IPS DF 6.9 (cell line): Measurements from ENCODE around the gene GLIS2.

Experiments
- DNase-seq: peaks from one replicate; pipeline ENCODE4 v3.0.0-alpha.2; 2013; ENCODE audit warnings: low read depth, low spot score
- H3K27ac ChIP-seq: one replicate; pipeline ENCODE4 v1.5.1; 2013; ENCODE audit warnings: low read length, control low read depth
- H3K27me3 ChIP-seq: 2 replicates; pipeline ENCODE4 v1.6.1; 2013; ENCODE audit warnings: mild to moderate bottlenecking, low read length; ENCODE audit not compliant: control insufficient read depth, insufficient read depth
- H3K36me3 ChIP-seq: 2 replicates; pipeline ENCODE4 v1.6.1; 2013; ENCODE audit warnings: low read length; ENCODE audit not compliant: control insufficient read depth, insufficient read depth
- H3K4me1 ChIP-seq: 2 replicates; pipeline ENCODE4 v1.6.1; 2013; ENCODE audit warnings: low read length; ENCODE audit not compliant: control insufficient read depth, insufficient read depth
- H3K4me3 ChIP-seq: 2 replicates; pipeline ENCODE4 v1.5.1; 2013; ENCODE audit warnings: mild to moderate bottlenecking, low read length
- H3K9me3 ChIP-seq: 2 replicates; pipeline ENCODE4 v1.6.1; 2013; ENCODE audit warnings: low read length, inconsistent platforms; ENCODE audit not compliant: control insufficient read depth, insufficient read depth
- WGBS: extraction: QIAGEN DNeasy Blood & Tissue Kit; methylation state at CpG from one replicate; pipeline ENCODE4 v1.1.7; 2013; ENCODE audit warnings: mixed read lengths, missing lambda C conversion rate; ENCODE audit not compliant: insufficient read length, insufficient coverage; 5-methylcytosine and 5-hydroxymethylcytosine counted together

The GLIS2 gene

GRCh38 chr16:4320571-4321137, 4.8 kb downstream of the GLIS2 start:
- no CpG with 5 or more reads among the region's 16 CpGs for WGBS
- no peaks in the 10 kb centered on the region for H3K36me3 ChIP-seq
- peaks cover 21% of the 10 kb centered on the region for H3K4me1 ChIP-seq
- no peak overlapping the region for H3K27ac ChIP-seq
- no peaks in the 10 kb centered on the region for H3K9me3 ChIP-seq
- DNase-seq, result no peak
- no peak overlapping the region for H3K4me3 ChIP-seq
- H3K27me3 ChIP-seq, result no peaks in the 10 kb centered on the region

- peaks cover 21% of the 10 kb centered on the region for H3K4me1 ChIP-seq
- no peaks in the 10 kb centered on the region for H3K9me3 ChIP-seq
- no peaks in the 10 kb centered on the region for H3K27me3 ChIP-seq
- H3K27ac ChIP-seq, result no peak overlapping the region
- H3K4me3 ChIP-seq, result no peak overlapping the region
- no CpG with 5 or more reads among the region's 19 CpGs for WGBS
- H3K36me3 ChIP-seq, result no peaks in the 10 kb centered on the region
- no peak for DNase-seq
Measured at GRCh38 chr16:4321286-4322120, 5.6 kb downstream of the GLIS2 start.

DNA sequence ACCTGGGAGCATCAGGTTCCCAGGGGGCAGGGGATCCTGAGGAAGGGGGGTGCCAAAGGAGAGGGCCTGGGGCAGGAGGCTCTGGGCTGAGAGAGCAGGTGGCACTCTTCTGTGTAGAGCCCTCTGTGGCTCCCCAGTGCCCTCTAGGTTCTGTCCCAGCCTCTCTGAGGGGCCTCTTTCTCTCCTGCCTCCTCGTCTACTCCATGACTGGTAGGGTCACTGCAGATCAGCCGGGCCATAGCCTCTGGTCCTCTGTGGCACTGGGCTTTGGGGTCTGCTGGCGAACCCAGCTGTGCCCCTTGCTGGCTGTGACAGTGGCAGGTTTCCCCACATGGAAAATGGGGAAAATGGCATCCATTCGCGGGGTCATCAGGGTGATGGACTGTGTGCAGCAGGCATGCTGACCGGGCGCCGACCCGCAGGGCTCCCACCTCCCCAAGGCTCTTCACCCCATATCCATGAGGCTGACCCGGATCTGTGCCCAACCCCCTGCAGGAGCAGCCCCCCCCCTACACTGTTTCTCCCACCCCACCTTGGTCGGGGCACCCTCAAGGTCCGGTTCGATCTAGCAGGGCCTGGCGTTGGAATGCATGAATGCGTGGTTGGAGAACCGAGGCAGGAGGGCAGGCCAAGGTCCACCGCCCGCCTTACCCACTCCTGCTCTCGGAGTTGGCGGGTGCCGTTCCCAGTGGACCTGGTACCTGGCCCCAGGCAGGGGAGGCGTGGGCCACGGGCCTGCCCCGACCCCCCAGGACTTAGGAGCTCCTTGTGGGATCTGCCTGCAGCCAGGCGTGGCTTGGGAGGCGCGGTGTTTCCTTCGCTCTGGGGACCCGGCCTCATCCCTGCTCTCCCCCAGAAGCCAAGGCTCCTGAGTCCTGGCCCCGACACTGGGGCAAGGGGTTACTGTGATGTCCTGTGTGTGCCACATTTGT, 6.5 kb downstream of the GLIS2 start:
- Histone ChIP-seq H3K27ac (no peak overlapping the region), H3K36me3 (no peaks in the 10 kb centered on the region), H3K4me1 (peaks cover 15% of the 10 kb centered on the region), H3K4me3 (no peak overlapping the region), H3K9me3 (no peaks in the 10 kb centered on the region), H3K27me3 (no peaks in the 10 kb centered on the region)
- no CpG with 5 or more reads among the region's 30 CpGs for WGBS
- no peak for DNase-seq

GRCh38 chr16:4323071-4323844, 7.4 kb downstream of the GLIS2 start:
- H3K36me3 ChIP-seq, result no peaks in the 10 kb centered on the region
- no CpG with 5 or more reads among the region's 21 CpGs for WGBS
- no peak overlapping the region for H3K4me3 ChIP-seq
- no peaks in the 10 kb centered on the region for H3K27me3 ChIP-seq
- no peaks in the 10 kb centered on the region for H3K9me3 ChIP-seq
- H3K27ac ChIP-seq, result no peak overlapping the region
- peaks cover 12% of the 10 kb centered on the region for H3K4me1 ChIP-seq
- DNase-seq, result no peak

DNA sequence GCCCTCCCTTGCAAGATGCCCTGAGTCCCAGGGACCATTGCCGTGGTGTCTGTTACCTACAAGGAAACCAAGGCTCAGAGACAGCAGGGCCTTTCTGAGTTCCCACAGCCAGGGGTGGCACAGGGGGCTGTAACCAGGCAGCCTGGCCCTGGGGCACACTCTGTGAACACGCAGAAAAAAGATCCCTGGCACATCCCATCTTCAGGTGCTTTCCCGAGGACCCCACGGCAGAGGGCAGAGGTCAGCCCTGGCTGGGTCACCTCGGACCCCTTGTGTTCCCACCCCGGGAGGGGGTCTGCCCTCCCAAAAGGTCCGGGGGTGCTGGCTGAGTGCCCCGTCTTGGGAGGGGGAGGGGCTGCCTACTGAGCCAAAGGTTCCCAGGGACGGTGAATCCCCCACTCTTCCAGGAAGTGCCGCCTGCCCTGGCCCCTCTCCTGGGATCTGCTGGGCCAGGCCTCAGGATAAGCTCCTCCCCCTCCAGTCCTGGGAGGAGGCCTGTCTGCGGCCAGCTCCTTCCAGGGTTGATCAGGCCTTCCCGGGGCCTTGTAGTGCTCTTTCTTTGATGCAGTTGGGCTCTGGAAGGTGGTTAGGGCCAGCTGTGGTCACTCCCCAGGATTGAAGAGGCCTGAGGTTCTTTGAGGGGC, 8.1 kb downstream of the GLIS2 start:
- Histone ChIP-seq H3K4me1 (peaks cover 15% of the 10 kb centered on the region), H3K27ac (no peak overlapping the region), H3K9me3 (no peaks in the 10 kb centered on the region), H3K4me3 (no peak overlapping the region), H3K27me3 (no peaks in the 10 kb centered on the region), H3K36me3 (no peaks in the 10 kb centered on the region)
- no peak for DNase-seq
- WGBS, result no CpG with 5 or more reads among the region's 12 CpGs

DNA sequence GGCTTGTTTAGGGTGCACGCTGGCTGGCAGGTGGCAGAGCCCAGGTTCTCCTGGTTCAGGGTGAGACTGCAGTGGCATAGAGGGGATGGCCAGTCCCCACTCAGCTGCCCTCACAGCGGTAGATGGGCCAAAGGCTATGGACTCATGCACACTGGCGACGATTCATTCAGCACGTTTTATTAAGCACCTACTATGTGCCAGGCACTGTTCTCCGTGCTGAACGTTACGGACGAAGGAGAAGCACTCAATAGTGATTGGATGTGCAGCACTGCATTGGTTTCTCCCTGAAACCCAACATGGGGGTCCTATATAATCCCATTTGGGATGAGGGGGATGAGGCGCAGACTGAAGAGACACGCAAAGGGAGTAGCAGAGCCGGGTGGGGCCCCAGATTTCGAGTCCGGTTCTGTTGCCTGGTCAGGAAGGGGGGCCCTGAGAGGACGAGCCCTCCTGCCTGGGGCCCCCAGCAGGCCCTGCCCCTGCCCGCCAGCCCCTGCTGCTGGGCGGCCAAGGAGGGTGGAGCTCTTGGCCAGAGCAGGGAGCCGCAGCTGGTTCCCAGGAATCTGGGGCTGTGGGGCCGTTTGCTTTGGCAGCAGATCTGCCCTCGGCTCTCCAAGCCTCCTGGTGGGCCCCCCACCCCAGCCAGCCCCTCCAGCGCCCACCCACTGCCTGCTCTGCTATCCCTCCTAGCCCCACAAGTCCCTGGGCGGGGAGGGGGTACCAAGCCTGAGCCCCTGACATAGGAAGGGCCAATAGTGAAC, 8.8 kb downstream of the GLIS2 start:
- Histone ChIP-seq H3K4me3 (no peak overlapping the region), H3K27me3 (no peaks in the 10 kb centered on the region), H3K9me3 (no peaks in the 10 kb centered on the region), H3K27ac (no peak overlapping the region), H3K36me3 (no peaks in the 10 kb centered on the region), H3K4me1 (peaks cover 15% of the 10 kb centered on the region)
- no peak for DNase-seq
- WGBS, result no CpG with 5 or more reads among the region's 22 CpGs

DNA sequence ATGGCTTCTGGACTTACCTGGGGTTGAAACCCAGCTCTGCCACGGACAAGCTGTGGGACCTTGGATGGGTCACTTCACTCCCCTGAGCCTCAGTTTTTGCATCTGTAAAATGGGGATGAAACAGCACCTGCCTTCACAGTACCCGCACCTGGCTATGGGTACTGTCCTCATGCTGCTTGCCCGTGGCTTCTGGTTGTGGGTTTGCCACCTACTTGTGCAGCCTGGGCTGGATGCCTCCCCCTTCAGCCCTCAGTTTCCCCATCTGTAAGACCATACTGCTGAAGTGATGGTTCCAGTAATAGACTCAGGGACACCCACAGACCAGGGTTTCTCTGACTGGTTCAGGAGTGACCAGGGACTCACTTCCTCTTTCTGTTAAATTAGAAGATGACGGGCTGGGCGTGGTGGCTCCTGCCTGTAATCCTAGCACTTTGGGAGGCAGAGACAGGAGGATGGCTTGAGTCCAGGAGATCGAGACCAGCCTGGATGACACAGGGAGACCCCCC, 9.4 kb downstream of the GLIS2 start:
- no CpG with 5 or more reads among the region's 6 CpGs for WGBS
- Histone ChIP-seq H3K27ac (no peak overlapping the region), H3K27me3 (no peaks in the 10 kb centered on the region), H3K9me3 (no peaks in the 10 kb centered on the region), H3K4me3 (no peak overlapping the region), H3K36me3 (no peaks in the 10 kb centered on the region), H3K4me1 (peaks cover 14% of the 10 kb centered on the region)
- DNase-seq, result no peak

DNA sequence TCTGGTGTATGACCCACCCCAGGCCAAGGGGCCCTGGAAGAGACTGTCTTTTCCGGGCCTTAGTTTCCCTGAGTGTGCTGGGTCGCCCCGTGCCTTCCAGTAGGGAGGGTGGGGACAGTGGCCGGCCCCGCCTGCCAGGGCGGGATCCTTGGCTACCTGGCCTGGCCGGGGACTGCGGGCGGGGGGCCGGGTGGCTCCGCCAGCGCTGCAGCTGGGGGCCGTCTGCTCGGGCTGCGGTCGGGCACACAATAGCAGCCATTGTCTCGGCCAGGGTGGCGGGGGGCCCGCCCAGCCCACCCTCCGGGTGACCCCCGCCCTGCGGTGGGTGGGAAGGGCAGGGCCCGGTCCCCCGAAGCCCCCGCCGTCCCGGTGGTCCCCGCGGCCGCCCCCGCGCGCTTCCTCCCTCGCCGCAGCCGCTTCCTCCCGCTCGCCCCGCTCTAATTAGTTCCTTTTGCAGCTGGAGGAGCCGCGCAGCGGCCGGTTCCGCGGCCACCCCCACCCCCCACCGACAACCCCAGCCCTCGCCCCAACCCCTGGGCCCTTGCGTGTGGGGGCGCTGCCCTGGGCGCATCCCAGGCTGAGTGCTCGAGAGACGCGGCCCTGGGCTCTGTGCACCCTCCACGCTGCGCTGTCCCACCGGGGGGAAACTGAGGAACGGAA, 11.6 kb downstream of the GLIS2 start:
- no CpG with 5 or more reads among the region's 57 CpGs for WGBS
- H3K4me3 ChIP-seq, result peak overlapping the region; percentile 18; the same call in 1 of the 2 replicates
- H3K4me1 ChIP-seq, result peaks cover 14% of the 10 kb centered on the region
- H3K27me3 ChIP-seq, result no peaks in the 10 kb centered on the region
- peaks cover 3% of the 10 kb centered on the region; the same call in 1 of the 2 replicates for H3K36me3 ChIP-seq
- no peak for DNase-seq
- H3K27ac ChIP-seq, result no peak overlapping the region
- no peaks in the 10 kb centered on the region for H3K9me3 ChIP-seq
